ENCODE measurements around the gene D2HGDH. TPM values are rescaled to one million over a fixed set of nuclear protein-coding genes. Genes with fewer than 3 reads are reported as not detected.
A peak's percentile ranks its signal among the peaks of the same experiment; 100 is the strongest.

The D2HGDH gene
- total and polyA plus RNA-seq, 10 of the 15 experiments (the other 5 are each of a cell fraction or from before 2014, with no cell fraction given), result 0.52 to 32.1 (median 11.0) TPM

DNA sequence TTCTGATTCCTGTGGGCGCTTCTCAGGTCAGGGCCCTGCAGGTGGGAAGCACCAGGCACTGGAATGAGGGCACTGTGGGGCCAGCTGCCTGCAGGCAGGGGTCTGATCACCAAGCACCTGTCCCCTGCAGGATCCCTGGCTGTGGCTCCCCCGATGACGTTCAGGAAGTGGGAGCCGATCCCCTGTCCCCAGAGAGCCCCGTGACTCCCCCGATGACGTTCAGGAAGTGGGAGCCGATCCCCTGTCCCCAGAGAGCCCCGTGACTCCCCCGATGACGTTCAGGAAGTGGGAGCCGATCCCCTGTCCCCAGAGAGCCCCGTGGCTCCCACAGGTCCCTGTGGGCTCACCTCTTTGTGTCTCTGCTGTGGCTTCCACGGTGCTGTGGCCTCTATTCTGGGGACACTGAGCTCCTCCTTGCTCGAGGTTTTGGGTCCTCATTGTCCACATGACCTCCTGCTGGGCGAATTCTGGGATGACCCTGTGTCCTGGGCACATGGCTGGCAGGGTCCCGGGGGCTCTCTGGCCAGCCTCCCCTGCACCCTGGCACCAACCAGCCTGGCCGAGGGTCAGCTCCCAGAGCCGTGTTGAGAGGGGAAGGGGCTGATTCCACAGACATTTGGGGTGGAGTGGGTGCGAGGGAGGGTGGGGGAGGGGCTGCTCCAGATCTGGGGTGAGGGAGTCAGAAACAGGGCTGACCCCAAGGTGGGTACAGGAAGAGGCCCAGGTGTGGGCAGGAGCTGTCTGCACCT, 79.4 kb downstream of the D2HGDH start (continued):
- TF ChIP-seq, protein P1, sequence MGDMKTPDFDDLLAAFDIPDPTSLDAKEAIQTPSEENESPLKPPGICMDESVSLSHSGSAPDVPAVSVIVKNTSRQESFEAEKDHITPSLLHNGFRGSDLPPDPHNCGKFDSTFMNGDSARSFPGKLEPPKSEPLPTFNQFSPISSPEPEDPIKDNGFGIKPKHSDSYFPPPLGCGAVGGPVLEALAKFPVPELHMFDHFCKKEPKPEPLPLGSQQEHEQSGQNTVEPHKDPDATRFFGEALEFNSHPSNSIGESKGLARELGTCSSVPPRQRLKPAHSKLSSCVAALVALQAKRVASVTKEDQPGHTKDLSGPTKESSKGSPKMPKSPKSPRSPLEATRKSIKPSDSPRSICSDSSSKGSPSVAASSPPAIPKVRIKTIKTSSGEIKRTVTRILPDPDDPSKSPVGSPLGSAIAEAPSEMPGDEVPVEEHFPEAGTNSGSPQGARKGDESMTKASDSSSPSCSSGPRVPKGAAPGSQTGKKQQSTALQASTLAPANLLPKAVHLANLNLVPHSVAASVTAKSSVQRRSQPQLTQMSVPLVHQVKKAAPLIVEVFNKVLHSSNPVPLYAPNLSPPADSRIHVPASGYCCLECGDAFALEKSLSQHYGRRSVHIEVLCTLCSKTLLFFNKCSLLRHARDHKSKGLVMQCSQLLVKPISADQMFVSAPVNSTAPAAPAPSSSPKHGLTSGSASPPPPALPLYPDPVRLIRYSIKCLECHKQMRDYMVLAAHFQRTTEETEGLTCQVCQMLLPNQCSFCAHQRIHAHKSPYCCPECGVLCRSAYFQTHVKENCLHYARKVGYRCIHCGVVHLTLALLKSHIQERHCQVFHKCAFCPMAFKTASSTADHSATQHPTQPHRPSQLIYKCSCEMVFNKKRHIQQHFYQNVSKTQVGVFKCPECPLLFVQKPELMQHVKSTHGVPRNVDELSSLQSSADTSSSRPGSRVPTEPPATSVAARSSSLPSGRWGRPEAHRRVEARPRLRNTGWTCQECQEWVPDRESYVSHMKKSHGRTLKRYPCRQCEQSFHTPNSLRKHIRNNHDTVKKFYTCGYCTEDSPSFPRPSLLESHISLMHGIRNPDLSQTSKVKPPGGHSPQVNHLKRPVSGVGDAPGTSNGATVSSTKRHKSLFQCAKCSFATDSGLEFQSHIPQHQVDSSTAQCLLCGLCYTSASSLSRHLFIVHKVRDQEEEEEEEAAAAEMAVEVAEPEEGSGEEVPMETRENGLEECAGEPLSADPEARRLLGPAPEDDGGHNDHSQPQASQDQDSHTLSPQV (IDR thresholded peaks at IDR 0.05), result 0 out of 2 replicates have a peak, but pooled peaks have one; percentile 43
- no peak for TF ChIP-seq RUNX3 (IDR thresholded peaks at IDR 0.05; ENCODE audit: low read length)

DNA sequence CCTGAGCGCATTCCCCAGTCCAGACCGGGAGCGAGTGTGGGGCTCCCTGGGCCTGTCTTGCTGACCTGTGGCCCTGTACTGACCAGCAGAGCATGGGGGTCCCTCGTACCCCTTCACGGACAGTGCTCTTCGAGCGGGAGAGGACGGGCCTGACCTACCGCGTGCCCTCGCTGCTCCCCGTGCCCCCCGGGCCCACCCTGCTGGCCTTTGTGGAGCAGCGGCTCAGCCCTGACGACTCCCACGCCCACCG, 79.9 kb downstream of the D2HGDH start:
- RAD21 ChIA-PET (ENCODE audit: unreplicated experiment), result interaction anchor here (1.9 kb wide), 1 partner anchor 18 kb away, joined by 4 read pairs; no protein-coding TSS in a partner anchor
- in situ Hi-C loops (cut with MboI), result no loop called here
- TF ChIP-seq SUZ12 (IDR thresholded peaks at IDR 0.05; ENCODE audit: unreplicated experiment) (no peak), FOXM1 (IDR thresholded peaks at IDR 0.05; ENCODE audit: low read depth, low read length) (no peak)
- TF ChIP-seq, protein P2, sequence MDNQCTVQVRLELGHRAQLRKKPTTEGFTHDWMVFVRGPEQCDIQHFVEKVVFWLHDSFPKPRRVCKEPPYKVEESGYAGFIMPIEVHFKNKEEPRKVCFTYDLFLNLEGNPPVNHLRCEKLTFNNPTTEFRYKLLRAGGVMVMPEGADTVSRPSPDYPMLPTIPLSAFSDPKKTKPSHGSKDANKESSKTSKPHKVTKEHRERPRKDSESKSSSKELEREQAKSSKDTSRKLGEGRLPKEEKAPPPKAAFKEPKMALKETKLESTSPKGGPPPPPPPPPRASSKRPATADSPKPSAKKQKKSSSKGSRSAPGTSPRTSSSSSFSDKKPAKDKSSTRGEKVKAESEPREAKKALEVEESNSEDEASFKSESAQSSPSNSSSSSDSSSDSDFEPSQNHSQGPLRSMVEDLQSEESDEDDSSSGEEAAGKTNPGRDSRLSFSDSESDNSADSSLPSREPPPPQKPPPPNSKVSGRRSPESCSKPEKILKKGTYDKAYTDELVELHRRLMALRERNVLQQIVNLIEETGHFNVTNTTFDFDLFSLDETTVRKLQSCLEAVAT (IDR thresholded peaks at IDR 0.05), result no peak
- 83% methylated on average over 15 of the region's 17 CpGs for WGBS (ENCODE audit: insufficient coverage, insufficient replicate concordance, low lambda C conversion rate, missing lambda C conversion rate)
- BruUV-seq (replicated peaks), result no TSS peak
- Histone ChIP-seq H3K79me2 (ENCODE audit: control insufficient read depth, insufficient read depth, low read length) (no peaks in the 10 kb centered on the region), H2AFZ (ENCODE audit: control insufficient read depth, low read depth, low read length) (no peak overlapping the region), H3K4me1 (ENCODE audit: control insufficient read depth, insufficient read depth, low read length) (peaks cover 7% of the 10 kb centered on the region), H3K9ac (ENCODE audit: control insufficient read depth, insufficient read depth, low read length) (no peak overlapping the region), H3K27ac (ENCODE audit: control insufficient read depth, insufficient read depth) (no peak overlapping the region), H3K4me2 (ENCODE audit: control insufficient read depth, insufficient read depth) (no peak overlapping the region), H3K36me3 (ENCODE audit: control insufficient read depth in 2 of 2, insufficient read depth in 2 of 2, low read length in 1 of 2) (no peaks in the 10 kb centered on the region), H4K20me1 (ENCODE audit: control insufficient read depth, insufficient read depth) (no peaks in the 10 kb centered on the region), H3K27me3 (replicated peaks in 1 of 2; ENCODE audit: control insufficient read depth in 2 of 2, insufficient read depth in 2 of 2, low read length in 1 of 2) (no peaks in the 10 kb centered on the region), H3K9me3 (replicated peaks; ENCODE audit: control insufficient read depth, insufficient read depth, low read length) (no peaks in the 10 kb centered on the region; the same call in 2 of the 3 replicates), H3K4me3 (no peak overlapping the region)
- CTCF ChIA-PET, result interaction anchor here (1.0 kb wide), 2 partner anchors 25 to 64 kb away, joined by 3 read pairs; no protein-coding TSS in a partner anchor
- FAIRE-seq, result no peak
- DNase-seq (ENCODE audit: low read depth, low spot score), result no peak
- SMC1A ChIA-PET (ENCODE audit: uncharacterized antibody, unreplicated experiment), result interaction anchor here (0.9 kb wide), 1 partner anchor 27 kb away, joined by 3 read pairs; no protein-coding TSS in a partner anchor
- POLR2A ChIA-PET, result no interaction called here
- intact Hi-C loops (cut with micrococcal nuclease; ENCODE audit: unreplicated experiment), result no loop called here
- no peak for ATAC-seq
